Measurements from ENCODE around the gene PAQR4.

Gene PAQR4

DNA sequence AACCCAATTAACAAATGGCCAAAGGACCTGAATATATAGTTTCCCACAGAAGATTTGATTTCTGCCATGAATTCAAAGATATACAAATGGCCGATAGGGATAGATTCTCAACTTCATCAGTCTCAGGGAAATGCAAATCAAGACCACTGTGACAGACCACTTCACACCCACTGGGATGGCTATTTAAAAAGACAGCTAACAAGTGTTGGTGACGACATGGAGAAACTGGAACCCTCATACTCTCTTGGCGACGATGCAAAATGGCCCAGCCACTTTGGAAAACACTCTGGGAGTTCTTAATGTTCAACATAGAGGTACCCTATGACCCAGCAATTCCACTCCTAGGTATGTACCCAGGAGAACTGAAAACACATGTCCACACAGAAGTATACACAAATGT is 22.5 kb upstream of the PAQR4 start:
- DNase-seq = no peak

DNA sequence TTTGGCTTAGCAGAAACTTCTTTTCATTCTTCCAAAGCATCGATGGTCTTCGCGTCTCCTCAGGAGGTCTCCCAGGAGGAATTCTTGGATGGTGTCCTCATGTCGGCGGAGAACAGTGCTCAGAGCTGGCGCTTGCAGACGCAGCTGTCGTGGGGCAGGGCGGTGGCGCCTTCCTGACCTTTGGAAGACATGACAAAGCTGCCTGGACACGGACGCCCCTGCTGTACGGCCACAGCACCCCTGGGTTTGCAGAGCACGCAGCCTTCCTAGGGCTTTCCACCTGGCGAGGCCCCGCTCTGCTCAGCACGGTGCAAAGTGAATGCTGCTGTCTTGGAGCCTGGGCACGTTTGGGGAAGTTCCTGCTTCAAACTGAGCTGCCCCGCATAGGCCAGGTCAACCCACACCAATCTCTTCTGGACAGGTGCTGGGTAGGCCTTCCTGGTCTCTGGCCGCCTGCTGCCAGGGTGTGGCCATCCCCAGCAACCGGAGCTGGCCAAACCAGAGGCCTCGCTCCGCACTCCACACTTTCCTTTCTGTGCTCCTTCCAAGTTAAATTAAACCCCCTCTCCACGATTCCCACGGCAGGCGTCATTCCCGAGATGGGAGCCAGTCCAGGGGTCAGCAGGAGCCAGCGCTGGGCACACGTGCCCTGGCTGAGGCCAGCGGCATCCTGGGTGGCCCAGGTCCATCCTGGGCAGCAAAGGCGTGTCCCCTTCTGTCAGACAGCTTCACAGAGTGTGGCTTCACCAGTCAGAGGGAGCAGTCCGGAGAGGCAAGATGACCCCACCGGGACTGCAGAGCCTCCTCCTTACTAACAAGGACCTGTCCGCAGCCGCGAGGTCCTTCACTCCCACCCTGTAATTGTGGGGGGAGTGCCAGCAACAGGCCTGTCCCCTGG is 20.1 kb upstream of the PAQR4 start:
- no peak for DNase-seq

DNA sequence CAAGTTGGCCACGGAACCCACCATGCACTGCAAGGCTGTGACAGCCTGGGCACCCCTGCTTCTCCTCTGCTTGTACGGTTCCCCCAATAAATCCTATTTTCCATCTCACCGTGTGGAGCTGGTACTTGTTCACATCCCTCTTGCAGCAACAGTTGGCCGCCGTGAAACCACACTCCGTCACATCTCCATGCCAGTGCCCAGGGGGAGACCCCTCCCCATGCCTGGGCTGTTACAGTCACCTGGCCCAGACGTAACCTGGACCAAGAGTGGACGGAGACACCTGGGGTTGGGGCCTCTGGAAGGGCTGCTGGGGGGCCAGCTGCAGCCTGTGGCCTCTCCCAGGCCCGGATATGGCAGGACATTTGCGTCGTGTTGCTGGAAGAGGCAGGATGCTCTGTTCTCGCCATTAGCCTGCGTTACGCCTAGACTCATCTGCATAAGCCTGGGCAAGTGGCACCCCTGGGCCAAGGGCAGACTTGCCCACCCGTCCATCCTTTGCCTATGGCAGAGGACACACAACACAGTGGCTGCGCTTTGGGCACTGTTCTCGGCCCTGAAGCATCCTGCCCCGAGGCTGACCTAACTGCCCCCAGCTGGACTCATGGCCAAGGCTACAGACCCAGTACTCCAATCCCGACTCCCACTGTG is 19.3 kb upstream of the PAQR4 start:
- DNase-seq = no peak

DNA sequence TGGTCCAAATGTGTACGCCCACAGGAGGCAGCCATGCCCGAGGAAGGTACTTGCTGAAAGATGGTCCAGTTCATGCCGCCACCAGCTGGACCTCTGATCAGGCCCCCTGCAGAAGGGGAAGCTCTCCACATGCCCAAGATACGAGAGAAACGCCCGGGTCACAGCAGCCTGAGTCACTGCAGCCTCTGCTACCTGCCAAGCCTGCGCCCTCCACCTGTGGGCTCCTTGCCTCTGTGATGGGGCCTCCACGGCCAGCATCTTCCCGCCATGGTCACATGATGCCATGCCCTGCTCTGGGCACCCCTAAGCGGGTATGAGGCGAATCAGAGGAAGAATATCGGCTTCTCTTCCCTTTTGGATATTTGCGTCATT is 18.8 kb upstream of the PAQR4 start:
- DNase-seq = no peak

DNA sequence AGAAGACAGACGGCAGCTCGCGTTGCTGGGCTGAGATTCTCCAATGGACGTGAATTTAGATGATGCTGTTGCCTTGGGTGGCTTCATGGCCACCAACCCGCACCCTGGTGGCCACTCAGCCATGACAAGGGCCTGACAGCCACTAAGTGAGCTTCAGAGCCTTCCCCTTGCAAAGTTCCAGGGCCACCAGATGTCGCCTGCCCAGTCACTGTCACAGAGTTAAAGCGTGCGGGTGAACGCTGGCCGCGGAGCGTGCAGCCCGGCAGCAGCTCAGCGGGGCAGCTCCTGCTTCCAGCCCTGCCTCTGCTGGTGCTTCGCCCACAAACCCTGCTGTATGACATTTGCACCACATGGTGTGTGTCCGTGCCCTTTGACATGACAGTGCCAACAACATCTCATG is 18.4 kb upstream of the PAQR4 start:
- no peak for DNase-seq

DNA sequence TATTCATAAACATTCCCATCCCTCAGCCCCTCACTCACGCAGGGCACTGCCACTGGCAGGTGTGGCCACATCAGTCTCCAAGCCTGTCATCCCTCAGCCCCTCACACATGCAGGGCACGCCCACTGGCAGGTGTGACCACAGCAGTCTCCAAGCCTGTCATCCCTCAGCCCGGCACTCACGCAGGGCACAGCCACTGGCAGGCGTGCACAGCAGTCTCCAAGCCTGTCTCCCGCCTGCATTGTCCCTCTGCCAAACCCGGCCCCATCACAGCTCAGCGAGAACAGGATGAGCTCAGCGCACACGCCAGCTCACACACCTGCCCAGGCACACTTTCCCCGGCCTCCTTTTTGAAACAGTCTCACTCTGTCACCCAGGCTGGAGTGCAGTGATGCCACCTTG is 16.5 kb upstream of the PAQR4 start:
- DNase-seq = peak; percentile 46

DNA sequence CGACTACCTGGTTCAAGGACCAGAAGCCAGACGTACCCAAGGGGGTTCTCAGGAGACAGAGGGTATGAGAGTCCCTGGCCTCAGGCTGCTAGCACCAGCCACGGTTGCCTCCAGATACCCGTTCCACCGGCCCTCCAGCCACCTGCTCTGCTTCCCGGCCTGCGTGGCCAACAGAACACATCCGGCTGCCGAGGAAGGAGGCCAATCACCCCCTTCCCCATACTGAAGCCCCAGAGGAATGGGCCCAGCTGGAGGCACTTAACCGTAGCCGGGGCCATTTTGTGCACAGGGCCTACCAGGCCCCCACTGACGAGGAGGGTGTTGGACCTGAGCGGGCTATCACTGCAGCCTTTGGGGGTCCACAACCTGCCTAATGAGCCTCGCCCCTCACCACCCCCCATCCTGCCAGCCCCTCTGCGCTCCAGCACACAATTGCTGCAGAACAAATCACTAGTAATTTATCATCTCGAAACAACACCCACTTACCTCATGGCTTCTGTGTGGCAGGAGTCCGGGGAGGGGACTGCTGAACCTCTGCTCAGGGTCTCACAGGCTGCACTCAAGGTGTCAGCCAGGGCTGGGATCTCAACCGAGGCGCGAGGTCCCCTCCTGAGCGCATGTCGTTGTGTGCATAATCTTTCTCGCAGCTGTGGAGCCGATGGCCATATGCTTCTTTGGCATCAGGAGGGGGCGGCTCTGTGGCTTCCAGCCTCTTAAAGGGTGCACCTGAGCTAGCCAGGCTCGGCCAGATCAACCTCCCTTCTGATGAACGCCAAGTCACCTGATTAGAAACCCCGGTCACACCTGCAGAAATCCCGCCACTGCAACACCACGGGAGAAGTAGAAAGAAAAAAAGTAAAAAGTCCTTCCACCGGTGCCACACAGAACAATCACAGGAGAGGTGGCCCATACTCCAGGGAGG is 15.2 kb upstream of the PAQR4 start:
- DNase-seq = peak; percentile 45

DNA sequence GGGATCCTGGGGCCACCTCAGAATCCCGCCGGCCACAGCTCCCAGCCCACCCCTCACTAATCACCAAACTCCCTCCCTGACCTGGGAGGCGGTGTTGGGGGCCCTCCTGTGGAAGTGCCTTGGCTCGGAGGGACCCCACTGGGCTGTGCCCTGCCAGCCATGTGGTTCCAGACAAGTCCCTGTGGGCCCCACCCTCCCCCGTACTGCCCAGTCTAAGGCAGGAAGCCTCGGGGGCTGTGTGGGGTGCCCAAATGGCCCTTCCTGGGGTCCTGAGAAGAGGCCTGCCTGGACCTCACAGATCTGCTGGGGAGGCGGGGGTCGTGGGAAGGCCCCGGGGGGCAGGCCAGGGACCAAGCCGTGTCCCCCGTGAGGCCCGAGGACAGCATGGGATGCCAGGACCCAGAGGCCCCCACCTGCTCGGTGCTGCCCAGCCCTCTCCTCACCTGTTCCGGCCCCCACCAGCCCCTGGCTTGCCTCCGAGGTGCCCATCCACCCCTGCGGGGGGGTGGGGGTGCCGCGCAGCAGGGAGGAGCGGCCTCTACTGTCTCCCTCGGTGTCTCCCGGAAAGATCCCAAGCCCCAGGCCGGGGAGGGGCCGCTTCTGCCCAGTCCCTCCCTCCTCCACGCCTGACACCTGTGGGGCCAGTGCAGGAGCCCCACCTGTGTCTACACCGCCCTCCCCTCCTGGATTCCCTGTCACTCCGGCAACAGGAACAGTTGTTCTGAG is 14.3 kb upstream of the PAQR4 start:
- no peak for DNase-seq

DNA sequence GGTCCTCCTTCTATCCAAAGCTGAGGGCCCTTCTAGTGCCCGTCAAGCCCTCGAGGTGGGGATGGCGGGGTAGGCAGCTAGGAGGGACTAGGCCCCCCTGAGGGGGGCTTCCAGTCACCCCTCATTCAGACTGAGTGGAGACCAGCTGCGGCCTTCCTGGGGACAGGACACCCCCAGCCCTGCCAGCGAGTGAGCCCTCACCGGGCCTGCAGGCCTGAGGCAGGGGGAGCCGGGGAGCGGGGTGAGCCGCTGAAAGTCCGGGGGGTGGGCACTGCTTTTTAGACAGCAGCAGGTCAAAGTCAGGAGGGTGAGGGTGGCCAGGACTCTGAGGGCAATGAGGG is 13.7 kb upstream of the PAQR4 start:
- no peak for DNase-seq

DNA sequence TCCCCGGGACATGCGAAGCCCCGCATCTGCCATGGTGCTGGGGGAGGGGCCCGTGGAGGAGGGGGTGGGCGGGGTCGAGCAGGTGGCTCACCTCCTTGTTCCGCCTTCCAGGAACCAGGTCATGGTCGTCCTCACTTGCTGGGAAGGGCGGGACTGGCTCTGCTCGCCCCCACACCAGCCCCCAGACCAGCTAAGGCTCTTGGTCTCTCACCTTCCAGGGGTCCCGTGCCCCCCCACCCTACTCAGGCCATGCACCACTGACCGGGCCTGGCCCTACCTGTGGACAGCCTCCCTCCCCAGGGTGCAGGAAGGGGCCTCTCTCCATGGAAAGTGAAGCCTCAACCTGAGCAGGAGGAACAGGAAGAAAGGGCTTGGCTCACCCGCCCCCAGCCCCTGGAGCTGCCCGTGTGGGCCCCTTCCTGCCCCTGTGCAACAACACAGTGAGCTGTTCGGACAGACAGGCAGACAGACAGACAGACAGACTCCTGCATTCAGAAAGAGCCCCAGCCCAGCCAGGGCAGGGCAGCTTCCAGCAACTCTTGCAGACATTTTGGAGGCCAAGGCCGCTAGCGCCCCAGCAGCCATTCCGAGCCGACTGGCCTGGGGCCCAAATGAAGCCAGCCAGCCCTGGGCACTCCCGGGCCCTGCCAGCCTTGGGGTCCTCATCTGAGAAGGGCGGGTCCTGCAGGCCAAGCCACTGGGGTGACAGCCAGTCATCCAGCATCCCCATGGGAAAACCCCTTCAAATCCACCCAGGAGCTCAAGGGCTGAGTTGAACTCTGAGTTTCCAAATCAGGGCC is 13.2 kb upstream of the PAQR4 start:
- DNase-seq = no peak

DNA sequence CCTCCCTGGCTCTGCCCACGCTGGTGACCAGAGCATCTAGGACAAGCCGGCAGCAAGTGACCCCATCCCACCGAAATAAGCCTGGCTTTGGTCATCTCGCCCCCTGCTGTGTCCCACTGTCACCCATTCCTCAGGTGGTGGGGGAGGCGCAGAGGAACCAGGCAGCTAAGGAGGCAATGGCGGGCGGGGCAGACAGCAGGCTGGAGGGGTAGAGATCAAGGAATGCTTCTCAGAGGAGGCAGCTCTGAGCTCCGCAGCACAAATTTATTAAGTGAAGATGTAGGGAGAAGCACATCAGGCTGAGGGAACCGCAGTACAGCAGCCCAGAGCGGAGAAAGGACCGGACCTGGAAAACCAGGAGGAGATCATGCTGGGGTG is 12.6 kb upstream of the PAQR4 start:
- no peak for DNase-seq

DNA sequence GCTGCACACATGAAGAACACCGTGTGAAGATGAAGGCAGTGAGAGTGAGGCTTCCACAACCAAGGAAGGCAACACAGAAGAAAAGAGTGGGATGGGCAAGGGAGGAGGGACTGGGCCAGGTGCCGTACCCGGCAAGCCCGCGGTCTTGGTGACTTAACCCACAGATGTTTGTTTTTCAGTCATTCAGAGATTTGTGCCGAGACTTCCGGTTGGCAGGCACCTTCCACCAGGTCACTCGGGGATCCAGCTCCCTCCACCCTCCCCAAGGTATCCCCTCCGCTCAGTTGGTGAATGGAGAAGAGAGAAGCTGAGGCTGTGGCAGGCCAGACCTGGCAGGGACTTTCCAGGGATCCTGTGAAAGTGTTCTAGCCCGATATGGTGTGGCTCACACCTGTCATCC is 9.9 kb upstream of the PAQR4 start:
- no peak for DNase-seq

DNA sequence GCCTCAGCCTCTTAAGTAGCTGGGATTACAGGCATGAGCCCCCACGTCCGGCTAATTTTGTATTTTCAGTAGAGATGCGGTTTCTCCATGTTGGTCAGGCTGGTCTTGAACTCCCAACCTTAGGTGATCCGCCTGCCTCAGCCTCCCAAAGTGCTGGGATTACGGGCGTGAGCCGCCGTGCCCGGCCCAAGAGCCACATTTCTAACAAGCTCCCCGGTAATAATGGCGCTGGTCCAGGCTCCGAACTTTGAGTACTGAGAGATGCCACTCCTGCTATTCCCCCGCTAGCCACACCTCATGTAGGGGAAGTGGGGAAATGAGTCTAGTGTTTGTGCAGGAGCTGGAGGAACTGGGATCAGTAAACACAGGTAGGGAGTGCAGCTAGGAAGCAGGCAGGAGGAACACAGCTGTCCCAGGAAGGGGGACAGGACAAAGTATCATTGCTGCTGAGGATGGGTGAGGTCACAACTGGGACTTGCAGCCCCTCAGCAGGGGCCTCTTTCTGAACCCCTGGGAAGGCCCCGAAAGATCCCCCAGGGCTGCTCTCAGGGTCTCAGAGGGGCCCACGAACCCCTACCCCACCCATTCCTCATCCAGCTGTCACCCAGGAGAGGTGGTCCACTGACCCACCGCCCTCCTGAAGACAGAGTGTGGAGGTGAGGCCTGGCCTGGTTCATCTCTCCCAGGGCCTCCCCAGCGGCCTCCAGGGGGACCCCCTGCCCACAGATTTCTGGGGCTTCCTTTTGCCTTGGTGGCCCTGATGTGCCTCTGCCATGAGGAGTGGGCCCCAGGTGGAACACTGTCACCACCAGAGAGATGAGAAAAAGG is 8.8 kb upstream of the PAQR4 start:
- DNase-seq = no peak

DNA sequence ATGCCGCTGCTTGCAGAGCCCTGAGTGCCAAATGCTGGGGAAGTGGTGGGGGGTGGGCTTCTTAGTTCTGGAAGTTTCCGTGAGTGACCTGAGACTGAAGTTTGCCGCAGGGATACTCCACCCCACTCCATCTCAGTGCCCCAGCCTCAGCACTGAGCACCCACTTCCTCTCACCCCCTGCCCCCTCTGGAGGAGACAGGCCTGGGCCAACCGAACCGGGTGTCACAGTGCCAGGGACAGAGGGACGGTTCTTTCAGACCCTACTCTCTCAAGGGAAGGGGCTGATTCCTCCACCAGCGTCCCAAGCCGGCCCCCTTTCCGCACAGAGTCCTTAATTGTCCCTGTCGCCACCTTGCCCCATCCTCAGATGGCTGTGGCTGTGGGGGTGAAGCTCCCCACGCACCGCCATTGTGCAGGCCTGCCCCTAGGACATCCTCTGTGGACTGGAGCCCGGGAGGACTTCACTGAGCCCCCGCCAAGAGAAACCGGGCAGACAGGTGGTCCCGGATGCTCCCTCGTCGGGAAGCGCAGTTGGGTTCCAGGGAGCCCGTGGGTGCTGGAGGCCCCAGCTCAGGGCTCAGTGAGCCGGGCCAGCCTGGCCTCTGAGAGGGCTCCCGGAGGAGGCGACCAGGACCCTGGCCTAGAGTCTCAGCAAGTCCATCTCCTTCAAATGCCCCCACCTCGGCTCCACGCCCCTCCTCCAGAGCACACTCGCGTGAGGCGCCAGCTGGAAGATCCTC is 6.6 kb upstream of the PAQR4 start:
- DNase-seq = no peak

DNA sequence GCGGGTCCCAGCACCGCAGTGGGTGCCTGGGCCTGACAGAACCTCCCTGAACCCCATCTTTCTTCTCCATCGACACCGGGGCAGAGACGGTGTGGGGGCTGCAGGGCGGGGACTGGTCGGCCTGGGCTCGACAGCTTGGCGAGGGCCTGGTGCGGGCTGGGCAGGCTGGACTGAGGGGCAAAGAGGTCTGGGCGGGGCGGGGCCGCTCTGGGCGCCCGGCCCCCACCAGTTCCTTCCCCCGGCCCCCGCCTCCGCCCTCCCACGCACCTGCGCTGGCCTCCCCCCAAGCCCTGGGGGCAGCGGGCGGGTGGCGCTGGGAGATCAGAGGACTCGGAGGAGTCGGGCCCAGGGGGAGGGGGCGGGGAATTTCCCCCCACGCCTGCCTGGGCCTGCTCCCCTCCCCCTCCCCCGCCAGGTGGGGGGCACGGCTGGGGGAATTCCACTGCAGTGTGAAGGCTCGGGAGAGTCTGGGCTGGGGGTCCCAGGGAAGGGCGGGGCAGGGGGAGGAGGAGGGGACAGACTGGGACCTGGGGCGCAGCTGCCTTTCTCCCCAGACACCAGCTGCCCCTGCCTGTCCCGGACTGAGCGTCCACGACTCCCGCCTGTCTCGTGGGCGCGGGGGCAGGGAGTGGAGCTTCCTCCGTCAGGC is 6.0 kb upstream of the PAQR4 start:
- DNase-seq = no peak

DNA sequence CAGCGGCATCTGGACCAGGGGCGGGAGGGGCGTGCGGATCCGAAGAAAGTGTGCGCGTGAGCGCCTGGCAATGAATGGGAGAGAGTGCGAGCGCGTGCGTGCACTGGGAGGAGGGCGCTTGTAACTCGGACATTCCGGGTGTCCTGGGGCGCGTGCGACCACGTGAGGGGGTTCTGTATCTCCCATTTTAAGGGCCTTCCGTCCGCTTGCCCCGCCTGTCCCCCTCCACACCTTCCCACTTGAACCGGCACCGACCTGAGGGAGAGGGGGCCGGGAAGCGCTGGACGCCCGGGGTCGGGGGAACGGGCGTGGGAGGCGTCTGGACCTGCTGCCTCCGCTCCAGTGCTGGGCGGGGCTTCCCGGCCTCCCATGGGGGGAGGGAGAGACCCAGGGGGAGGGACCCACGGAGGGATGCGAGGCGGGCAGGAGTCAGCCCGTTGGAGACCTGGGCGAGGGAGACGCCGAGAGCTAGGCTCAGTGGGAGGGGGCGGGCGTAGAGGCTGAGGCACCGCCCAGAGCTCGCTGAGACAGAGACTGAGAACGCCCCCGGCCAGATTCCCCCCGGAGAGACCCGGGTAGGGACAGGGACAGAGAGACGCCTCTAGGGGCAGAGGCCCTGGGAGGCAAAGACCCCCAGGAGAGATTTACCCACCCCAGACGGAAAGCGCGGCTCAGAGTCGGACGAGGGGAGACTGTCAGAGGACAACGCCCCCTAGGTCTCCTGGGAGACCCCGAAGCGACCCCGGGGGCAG is 5.2 kb upstream of the PAQR4 start, which contains the start of gene KREMEN2:
KREMEN2 (plus strand) TSS at position 553 of the 752 bp plus-strand sequence. CDS start 246 bp downstream, outside the sequence.
- DNase-seq = no peak

DNA sequence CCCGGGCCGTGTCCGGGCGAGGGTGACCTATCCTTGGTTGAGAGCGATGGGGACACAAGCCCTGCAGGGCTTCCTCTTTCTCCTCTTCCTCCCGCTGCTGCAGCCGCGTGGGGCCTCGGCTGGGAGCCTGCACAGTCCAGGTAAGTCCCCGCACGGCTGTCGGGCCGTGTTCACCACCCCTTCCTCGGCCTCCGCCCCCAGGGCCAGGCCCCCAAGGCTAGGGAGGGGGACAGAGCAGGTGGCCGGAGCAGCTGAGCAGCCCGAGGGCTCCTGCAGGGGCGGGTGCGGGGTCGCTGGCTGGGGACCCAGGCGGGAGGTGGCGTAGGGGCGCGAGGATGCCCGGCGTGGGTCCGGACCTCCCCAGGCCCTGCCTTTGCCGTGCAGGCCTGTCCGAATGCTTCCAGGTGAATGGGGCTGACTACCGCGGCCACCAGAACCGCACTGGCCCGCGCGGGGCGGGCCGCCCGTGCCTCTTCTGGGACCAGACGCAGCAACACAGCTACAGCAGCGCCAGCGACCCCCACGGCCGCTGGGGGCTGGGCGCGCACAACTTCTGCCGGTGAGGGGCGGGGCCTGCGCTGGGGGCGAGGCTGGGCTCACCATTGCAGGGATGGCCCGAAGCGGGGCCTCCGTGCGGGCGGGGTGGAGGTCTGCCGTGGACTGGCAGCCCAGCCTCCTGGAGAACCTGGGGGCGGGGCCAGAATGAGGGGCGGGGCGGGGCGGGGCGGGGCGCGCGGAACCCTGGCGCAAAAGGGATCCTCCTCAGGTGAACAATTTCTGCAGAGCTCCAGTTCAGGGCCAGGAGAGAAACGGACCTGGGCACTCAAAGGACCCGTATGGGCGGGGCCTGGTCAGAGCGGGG is 4.4 kb upstream of the PAQR4 start:
- peak; percentile 36 for DNase-seq

All from DMS79 treated with DMSO at 0.1 percent for 48 hours (cell line).